H1 (cell line): Measurements from ENCODE around the gene LCE1F. TPM values are rescaled to one million over a fixed set of nuclear protein-coding genes. Genes with fewer than 3 reads are reported as not detected.

Experiments used
- ASH2L ChIP-seq: fragments of 200-600, 300-600 bp; sonication (generic); IDR thresholded peaks from one replicate; pipeline ENCODE4 v1.7.1; 2017; ENCODE audit warnings: low read length
- CBX5 ChIP-seq: fragments of 300-800, 300-1000 bp; sonication (generic); IDR thresholded peaks from 2 replicates; pipeline ENCODE4 v1.7.1; 2016; ENCODE audit warnings: antibody characterized with exemption, low read length, low read depth
- CHD2 ChIP-seq: IDR thresholded peaks from 2 replicates; pipeline ENCODE4 v1.6.1; 2012; ENCODE audit warnings: low read length, improper control_type of control experiment
- CHD7 ChIP-seq: fragments of 300-600 bp; sonication (generic); IDR thresholded peaks from 2 replicates; pipeline ENCODE4 v1.7.1; 2012; ENCODE audit warnings: low read length, moderate library complexity, mild to moderate bottlenecking, inconsistent platforms; ENCODE audit not compliant: insufficient replicate concordance
- KDM4A ChIP-seq: IDR thresholded peaks from one replicate; pipeline ENCODE4 v1.7.1; 2012; ENCODE audit warnings: low read depth, mild to moderate bottlenecking, moderate library complexity, low read length, inconsistent platforms; ENCODE audit not compliant: severe bottlenecking
- SAP30 ChIP-seq: fragments of 300-600 bp; sonication (generic); IDR thresholded peaks from 2 replicates; pipeline ENCODE4 v1.7.1; 2012; ENCODE audit warnings: low read length, moderate library complexity, mild to moderate bottlenecking, inconsistent platforms; ENCODE audit not compliant: insufficient read depth, insufficient replicate concordance
- polyA plus RNA-seq, 7 experiments: library from polyadenylated mRNA; depleted of rRNA in 3 of 7; stranded (reverse) in 5 of 7; unstranded in 2 of 7; fragments of >200 nt in 5 of 7; fragments of 200-250 nt in 2 of 7; gene quantifications; 1 replicate in 5 of 7; 2 replicates in 1 of 7; 4 replicates in 1 of 7; pipeline versions ENCODE4 v1.2.1 to v1.2.3, GENCODE V29; 2011 to 2013; ENCODE audit warnings: missing spikeins in 2 of 7, mixed read lengths in 2 of 7
- total RNA-seq: library from RNA; stranded (reverse); fragmentation: NEBNext Ultra II Directional; extraction: Animal tissue kit (Norgen Biotek cat#: 25700); gene quantifications from 2 replicates; pipeline ENCODE4 v1.2.1, GENCODE V29; 2021

LCE1F gene
- total and polyA plus RNA-seq, 2 of the 8 experiments (the other 6 are each of a cell fraction or from before 2014, with no cell fraction given): not detected

GRCh38 chr1:152783095-152783494 is 8.2 kb downstream of the LCE1F start (continued):
- TF ChIP-seq CHD2: no peak
- no peak for TF ChIP-seq CHD7
- no peak for TF ChIP-seq SAP30
- no peak for TF ChIP-seq CBX5
- no peak for TF ChIP-seq ASH2L
- no peak for TF ChIP-seq KDM4A
